Liver (tissue), 9 donors: ENCODE results near the gene PIN1. TPM values are rescaled to one million over a fixed set of nuclear protein-coding genes. Genes with fewer than 3 reads are reported as not detected.

ENCODE experiments used
- DNase-seq: peaks from one replicate; pipeline ENCODE4 v3.0.0-alpha.2; 2017; ENCODE audit warnings: low spot score
- H3K27ac ChIP-seq, 2 donors: one replicate each; pipeline ENCODE4 v1.7.0; 2013; ENCODE audit warnings: inconsistent platforms in 2 of 2, low read length in 2 of 2, control low read depth in 1 of 2, low read depth in 1 of 2, mild to moderate bottlenecking in 1 of 2
- H3K27me3 ChIP-seq, 4 donors: one replicate each; pipeline versions ENCODE4 v1.6.1 to v1.7.0; 2013; ENCODE audit warnings: low read length in 3 of 4, inconsistent platforms in 1 of 4, mild to moderate bottlenecking in 1 of 4, moderate library complexity in 1 of 4; ENCODE audit not compliant: control insufficient read depth in 4 of 4, insufficient read depth in 4 of 4
- H3K36me3 ChIP-seq, 4 donors: one replicate each; pipeline versions ENCODE4 v1.6.1 to v1.7.0; 2013; ENCODE audit warnings: low read length in 3 of 4, mild to moderate bottlenecking in 3 of 4, low read depth in 1 of 4, moderate library complexity in 1 of 4; ENCODE audit not compliant: control insufficient read depth in 4 of 4, insufficient read depth in 3 of 4
- H3K4me1 ChIP-seq, 4 donors: one replicate each; pipeline versions ENCODE4 v1.6.1 to v1.7.0; 2013; ENCODE audit warnings: low read length in 3 of 4, mild to moderate bottlenecking in 3 of 4, moderate library complexity in 1 of 4; ENCODE audit not compliant: control insufficient read depth in 4 of 4, insufficient read depth in 4 of 4
- H3K4me3 ChIP-seq, 3 donors: one replicate each; pipeline versions ENCODE4 v1.6.1 to v1.7.0; 2013; ENCODE audit warnings: low read length in 3 of 3, control low read depth in 1 of 3, low read depth in 1 of 3, mild to moderate bottlenecking in 1 of 3
- H3K9ac ChIP-seq, 2 donors: one replicate each; pipeline ENCODE4 v1.7.0; 2013; ENCODE audit warnings: low read length in 2 of 2, mild to moderate bottlenecking in 2 of 2, moderate library complexity in 2 of 2, control low read depth in 1 of 2, low read depth in 1 of 2
- H3K9me3 ChIP-seq, 4 donors: one replicate each; pipeline versions ENCODE4 v1.6.1 to v1.7.0; 2013; ENCODE audit warnings: low read length in 3 of 4; ENCODE audit not compliant: control insufficient read depth in 4 of 4
- FOXA1 ChIP-seq: IDR thresholded peaks from 2 replicates; pipeline ENCODE4 v1.6.1; 2016; ENCODE audit warnings: antibody characterized with exemption
- FOXA2 ChIP-seq: IDR thresholded peaks from 2 replicates; pipeline ENCODE4 v1.6.1; 2016; ENCODE audit warnings: antibody characterized with exemption
- GABPA ChIP-seq, 2 donors: IDR thresholded peaks in 1 of 2; conservative IDR thresholded peaks in 1 of 2; 2 replicates each; pipeline ENCODE4 v1.6.1; 2016; ENCODE audit warnings: antibody characterized with exemption in 2 of 2, mild to moderate bottlenecking in 1 of 2, moderate library complexity in 1 of 2
- HNF4A ChIP-seq, 2 donors: conservative IDR thresholded peaks; 2 replicates each; pipeline ENCODE4 v1.6.1; 2016; ENCODE audit warnings: antibody characterized with exemption in 2 of 2, mild to moderate bottlenecking in 2 of 2
- JUND ChIP-seq, 2 donors: IDR thresholded peaks; 2 replicates each; pipeline ENCODE4 v1.6.1; 2016; ENCODE audit warnings: antibody characterized with exemption in 2 of 2
- NR2F2 ChIP-seq: IDR thresholded peaks from 2 replicates; pipeline ENCODE4 v1.6.1; 2016; ENCODE audit warnings: antibody characterized with exemption
- RAD21 ChIP-seq, 2 donors: IDR thresholded peaks; 2 replicates each; pipeline ENCODE4 v1.6.1; 2016; ENCODE audit warnings: antibody characterized with exemption in 2 of 2, mild to moderate bottlenecking in 2 of 2
- RXRA ChIP-seq, 2 donors: IDR thresholded peaks; 2 replicates each; pipeline ENCODE4 v1.6.1; 2017 to 2018; ENCODE audit warnings: antibody characterized with exemption in 2 of 2, mild to moderate bottlenecking in 1 of 2
- SP1 ChIP-seq: IDR thresholded peaks from 2 replicates; pipeline ENCODE4 v1.6.1; 2018; ENCODE audit warnings: antibody characterized with exemption, mild to moderate bottlenecking
- TAF1 ChIP-seq: conservative IDR thresholded peaks from 2 replicates; pipeline ENCODE4 v1.6.1; 2016; ENCODE audit warnings: antibody characterized with exemption, mild to moderate bottlenecking
- YY1 ChIP-seq: IDR thresholded peaks from 2 replicates; pipeline ENCODE4 v1.6.1; 2016; ENCODE audit warnings: antibody characterized with exemption, mild to moderate bottlenecking
- WGBS: extraction: QIAGEN DNeasy Blood & Tissue Kit; methylation state at CpG from one replicate; pipeline ENCODE4 v1.1.7; 2013; 5-methylcytosine and 5-hydroxymethylcytosine counted together
- polyA plus RNA-seq, 2 donors: library from polyadenylated mRNA; stranded (reverse) in 1 of 2; unstranded in 1 of 2; fragments of 200-250 nt in 1 of 2; fragments of >200 nt in 1 of 2; fragmentation: Nextera tagmentation in 1 of 2; extraction: Ambion mirVana in 1 of 2; gene quantifications; one replicate each; pipeline versions ENCODE4 v1.2.1 to v1.2.3, GENCODE V29; 2013 to 2015
- total RNA-seq, 2 donors: library from RNA; depleted of rRNA; stranded (reverse); fragments of >200 nt; gene quantifications; one replicate each; pipeline ENCODE4 v1.2.3, GENCODE V29; 2014
- TF ChIP-seq, protein P1 (sequence below): IDR thresholded peaks from 2 replicates; pipeline ENCODE4 v1.6.1; 2016; ENCODE audit warnings: antibody characterized with exemption, mild to moderate bottlenecking
- TF ChIP-seq, protein P2 (sequence below): IDR thresholded peaks from 2 replicates; pipeline ENCODE4 v1.6.1; 2016; ENCODE audit warnings: antibody characterized with exemption
- TF ChIP-seq, protein P3 (sequence below): fragments of 150-350 bp; IDR thresholded peaks from 2 replicates; pipeline ENCODE4 v1.5.1; 2017; ENCODE audit warnings: improper control_type of control experiment, low read depth, low read length; ENCODE audit not compliant: missing input control
- TF ChIP-seq, protein P4 (sequence below): IDR thresholded peaks from 2 replicates; pipeline ENCODE4 v1.6.1; 2016; ENCODE audit warnings: antibody characterized with exemption
- TF ChIP-seq, protein P5 (sequence below): IDR thresholded peaks from 2 replicates; pipeline ENCODE4 v1.6.1; 2016; ENCODE audit warnings: antibody characterized with exemption
- donor health status: healthy.
- donor health status: healthy.
- donor health status: healthy.
- donor health status: healthy.
- donor health status: healthy.

Gene PIN1
- total and polyA plus RNA-seq, 4 donors, result 34.4 to 51.3 (median 39.9) TPM

DNA sequence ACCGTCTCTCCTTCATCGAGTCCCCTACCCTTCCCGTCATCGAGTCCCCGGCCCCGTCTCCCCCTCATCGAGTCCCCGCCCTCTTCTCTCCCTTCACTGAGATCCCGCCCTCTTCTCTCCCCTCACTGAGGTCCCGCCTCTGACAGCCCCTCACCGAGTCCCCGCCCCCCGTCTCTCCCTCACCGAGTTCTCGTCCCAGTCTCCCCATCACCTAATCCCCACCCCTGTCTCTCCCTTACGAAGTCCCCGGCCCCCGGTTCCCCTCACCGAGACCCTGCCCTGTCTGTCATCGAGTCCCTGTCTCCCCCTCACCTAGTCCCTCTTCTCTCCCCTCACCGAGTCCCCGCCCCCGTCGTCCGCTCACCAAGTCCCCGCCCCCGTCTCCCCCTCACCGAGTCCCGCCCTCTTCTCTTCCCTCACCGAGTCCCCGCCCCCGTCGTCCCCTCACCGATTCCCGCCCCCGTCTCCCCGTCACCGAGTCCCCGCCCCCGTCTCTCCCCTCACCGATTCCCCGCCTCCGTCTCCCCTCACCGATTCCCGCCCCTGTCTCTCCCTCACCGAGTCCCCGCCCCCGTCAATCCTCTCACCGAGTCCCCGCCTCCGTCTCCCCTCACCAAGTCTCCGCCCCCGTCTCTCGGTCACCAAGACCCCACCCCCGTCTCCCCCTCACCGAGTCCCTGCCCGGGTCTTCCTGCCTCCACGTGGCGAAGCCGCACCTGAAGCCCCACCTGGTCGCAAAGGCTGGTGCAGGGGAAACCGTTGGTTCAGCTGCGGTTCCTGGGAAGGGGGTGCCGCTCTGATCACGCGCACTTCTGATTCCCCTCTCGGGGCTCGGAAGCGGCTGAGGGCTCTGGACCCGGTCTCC, 42.7 kb upstream of the PIN1 start (continued):
- TF ChIP-seq, protein P1, sequence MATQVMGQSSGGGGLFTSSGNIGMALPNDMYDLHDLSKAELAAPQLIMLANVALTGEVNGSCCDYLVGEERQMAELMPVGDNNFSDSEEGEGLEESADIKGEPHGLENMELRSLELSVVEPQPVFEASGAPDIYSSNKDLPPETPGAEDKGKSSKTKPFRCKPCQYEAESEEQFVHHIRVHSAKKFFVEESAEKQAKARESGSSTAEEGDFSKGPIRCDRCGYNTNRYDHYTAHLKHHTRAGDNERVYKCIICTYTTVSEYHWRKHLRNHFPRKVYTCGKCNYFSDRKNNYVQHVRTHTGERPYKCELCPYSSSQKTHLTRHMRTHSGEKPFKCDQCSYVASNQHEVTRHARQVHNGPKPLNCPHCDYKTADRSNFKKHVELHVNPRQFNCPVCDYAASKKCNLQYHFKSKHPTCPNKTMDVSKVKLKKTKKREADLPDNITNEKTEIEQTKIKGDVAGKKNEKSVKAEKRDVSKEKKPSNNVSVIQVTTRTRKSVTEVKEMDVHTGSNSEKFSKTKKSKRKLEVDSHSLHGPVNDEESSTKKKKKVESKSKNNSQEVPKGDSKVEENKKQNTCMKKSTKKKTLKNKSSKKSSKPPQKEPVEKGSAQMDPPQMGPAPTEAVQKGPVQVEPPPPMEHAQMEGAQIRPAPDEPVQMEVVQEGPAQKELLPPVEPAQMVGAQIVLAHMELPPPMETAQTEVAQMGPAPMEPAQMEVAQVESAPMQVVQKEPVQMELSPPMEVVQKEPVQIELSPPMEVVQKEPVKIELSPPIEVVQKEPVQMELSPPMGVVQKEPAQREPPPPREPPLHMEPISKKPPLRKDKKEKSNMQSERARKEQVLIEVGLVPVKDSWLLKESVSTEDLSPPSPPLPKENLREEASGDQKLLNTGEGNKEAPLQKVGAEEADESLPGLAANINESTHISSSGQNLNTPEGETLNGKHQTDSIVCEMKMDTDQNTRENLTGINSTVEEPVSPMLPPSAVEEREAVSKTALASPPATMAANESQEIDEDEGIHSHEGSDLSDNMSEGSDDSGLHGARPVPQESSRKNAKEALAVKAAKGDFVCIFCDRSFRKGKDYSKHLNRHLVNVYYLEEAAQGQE, result no peak
- TF ChIP-seq NR2F2, result no peak
- TF ChIP-seq FOXA1, result no peak
- TF ChIP-seq JUND (IDR thresholded peaks at IDR 0.05), result no peak
- TF ChIP-seq SP1, result peak; percentile 42

DNA sequence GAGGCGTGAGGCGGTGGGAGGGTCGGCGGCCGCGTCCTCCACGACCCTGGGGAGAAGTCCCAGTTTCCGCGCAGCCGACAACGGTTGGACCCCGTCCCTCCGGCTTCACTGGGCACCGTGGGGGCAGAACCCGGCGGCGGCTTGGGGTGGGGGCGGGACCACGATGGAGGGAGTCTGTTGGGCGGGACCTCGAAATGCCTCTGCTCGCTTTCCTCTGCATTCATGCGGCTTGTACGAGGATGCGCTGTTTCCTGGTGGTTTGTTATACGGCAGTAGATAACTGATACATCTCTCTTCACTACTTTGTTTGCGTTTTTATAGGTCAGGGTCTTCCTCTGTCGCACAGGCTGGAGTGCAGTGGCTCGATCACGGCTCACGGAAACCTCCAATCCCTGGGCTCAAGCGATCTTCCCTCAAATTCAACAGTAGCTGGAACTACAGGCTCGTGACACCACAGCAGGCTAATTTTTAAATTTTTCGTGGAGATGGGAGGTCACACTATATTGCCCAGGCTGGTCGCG, 42.0 kb upstream of the PIN1 start:
- Histone ChIP-seq H3K9ac (peak overlapping the region; percentile 34 to 47), H3K9me3 (no peaks in the 10 kb centered on the region), H3K27me3 (no peaks in the 10 kb centered on the region), H3K27ac (peak overlapping the region; percentile 74 to 95), H3K4me1 (peaks cover 0 to 4% (median 1%) of the 10 kb centered on the region in 4 donors), H3K36me3 (no peaks in the 10 kb centered on the region), H3K4me3 (peak overlapping the region; percentile 84 to 88 (median 85))
- no peak for DNase-seq
- TF ChIP-seq FOXA2 (no peak), TAF1 (no peak), RAD21 (IDR thresholded peaks at IDR 0.05) (peak in 1 of 2 donors; percentile 2)
- 19% methylated on average over 36 of the region's 36 CpGs for WGBS

DNA sequence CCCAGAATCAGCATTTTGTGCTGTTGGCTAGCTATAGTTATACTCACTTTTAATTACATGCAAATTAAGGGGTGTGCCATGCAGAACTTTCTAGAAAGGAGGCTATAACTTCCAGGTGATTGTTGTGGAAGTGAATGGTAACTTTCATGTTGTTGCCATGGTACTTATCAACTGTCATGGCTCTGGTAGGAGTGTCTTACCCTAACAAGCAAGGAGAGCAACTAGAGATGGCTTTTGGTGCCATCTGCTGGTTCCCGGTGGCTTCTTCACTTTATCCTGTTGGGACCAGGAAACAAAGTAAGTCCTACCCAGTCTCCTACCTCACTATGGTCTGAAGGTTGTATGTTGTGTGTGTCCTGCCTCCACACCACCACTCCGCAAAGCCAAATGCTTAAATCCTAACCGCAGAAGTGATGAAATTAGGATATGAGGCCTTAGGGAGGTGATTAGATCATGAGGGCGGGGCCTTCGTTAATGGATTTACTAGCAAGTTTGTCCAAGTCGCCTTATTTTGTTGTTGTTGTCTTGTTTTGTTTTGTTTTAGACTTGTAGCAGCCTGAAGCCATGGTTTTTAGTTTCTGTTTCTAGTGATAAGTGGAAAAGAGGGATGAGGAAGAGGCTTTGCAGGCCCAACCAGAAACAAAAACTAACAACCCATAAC, 38.9 kb upstream of the PIN1 start:
- DNase-seq, result peak; percentile 81
- H3K4me3 ChIP-seq, result no peak overlapping the region
- no peak overlapping the region for H3K9ac ChIP-seq
- H3K9me3 ChIP-seq, result no peaks in the 10 kb centered on the region
- peaks cover 0 to 4% (median 1%) of the 10 kb centered on the region in 4 donors for H3K4me1 ChIP-seq
- H3K27me3 ChIP-seq, result no peaks in the 10 kb centered on the region
- WGBS, result 52% methylated on average over 6 of the region's 6 CpGs
- peak overlapping the region; percentile 17 to 48 for H3K27ac ChIP-seq
- no peaks in the 10 kb centered on the region for H3K36me3 ChIP-seq
- TF ChIP-seq, protein P2, sequence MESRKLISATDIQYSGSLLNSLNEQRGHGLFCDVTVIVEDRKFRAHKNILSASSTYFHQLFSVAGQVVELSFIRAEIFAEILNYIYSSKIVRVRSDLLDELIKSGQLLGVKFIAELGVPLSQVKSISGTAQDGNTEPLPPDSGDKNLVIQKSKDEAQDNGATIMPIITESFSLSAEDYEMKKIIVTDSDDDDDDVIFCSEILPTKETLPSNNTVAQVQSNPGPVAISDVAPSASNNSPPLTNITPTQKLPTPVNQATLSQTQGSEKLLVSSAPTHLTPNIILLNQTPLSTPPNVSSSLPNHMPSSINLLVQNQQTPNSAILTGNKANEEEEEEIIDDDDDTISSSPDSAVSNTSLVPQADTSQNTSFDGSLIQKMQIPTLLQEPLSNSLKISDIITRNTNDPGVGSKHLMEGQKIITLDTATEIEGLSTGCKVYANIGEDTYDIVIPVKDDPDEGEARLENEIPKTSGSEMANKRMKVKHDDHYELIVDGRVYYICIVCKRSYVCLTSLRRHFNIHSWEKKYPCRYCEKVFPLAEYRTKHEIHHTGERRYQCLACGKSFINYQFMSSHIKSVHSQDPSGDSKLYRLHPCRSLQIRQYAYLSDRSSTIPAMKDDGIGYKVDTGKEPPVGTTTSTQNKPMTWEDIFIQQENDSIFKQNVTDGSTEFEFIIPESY, result no peak
- TF ChIP-seq, protein P1, result no peak
- TF ChIP-seq, protein P3, sequence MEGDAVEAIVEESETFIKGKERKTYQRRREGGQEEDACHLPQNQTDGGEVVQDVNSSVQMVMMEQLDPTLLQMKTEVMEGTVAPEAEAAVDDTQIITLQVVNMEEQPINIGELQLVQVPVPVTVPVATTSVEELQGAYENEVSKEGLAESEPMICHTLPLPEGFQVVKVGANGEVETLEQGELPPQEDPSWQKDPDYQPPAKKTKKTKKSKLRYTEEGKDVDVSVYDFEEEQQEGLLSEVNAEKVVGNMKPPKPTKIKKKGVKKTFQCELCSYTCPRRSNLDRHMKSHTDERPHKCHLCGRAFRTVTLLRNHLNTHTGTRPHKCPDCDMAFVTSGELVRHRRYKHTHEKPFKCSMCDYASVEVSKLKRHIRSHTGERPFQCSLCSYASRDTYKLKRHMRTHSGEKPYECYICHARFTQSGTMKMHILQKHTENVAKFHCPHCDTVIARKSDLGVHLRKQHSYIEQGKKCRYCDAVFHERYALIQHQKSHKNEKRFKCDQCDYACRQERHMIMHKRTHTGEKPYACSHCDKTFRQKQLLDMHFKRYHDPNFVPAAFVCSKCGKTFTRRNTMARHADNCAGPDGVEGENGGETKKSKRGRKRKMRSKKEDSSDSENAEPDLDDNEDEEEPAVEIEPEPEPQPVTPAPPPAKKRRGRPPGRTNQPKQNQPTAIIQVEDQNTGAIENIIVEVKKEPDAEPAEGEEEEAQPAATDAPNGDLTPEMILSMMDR, result peak; percentile 89
- TF ChIP-seq RXRA (IDR thresholded peaks at IDR 0.05), result no peak
- TF ChIP-seq SP1, result peak; percentile 14
- TF ChIP-seq YY1, result peak; percentile 86
- TF ChIP-seq HNF4A (conservative IDR thresholded peaks at IDR 0.05), result no peak
- peak; percentile 23 for TF ChIP-seq FOXA1
- TF ChIP-seq GABPA (IDR thresholded peaks at IDR 0.05 in 1 of 2, conservative IDR thresholded peaks at IDR 0.05 in 1 of 2), result peak in 1 of 2 donors; percentile 41
- peak; percentile 94 to 99 for TF ChIP-seq RAD21 (IDR thresholded peaks at IDR 0.05)
- TF ChIP-seq, protein P4, sequence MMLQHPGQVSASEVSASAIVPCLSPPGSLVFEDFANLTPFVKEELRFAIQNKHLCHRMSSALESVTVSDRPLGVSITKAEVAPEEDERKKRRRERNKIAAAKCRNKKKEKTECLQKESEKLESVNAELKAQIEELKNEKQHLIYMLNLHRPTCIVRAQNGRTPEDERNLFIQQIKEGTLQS, result no peak
- TF ChIP-seq, protein P5, sequence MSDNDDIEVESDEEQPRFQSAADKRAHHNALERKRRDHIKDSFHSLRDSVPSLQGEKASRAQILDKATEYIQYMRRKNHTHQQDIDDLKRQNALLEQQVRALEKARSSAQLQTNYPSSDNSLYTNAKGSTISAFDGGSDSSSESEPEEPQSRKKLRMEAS, result no peak
- no peak for TF ChIP-seq TAF1
